ENCODE results near the gene CEPT1. TPM values are rescaled to one million over a fixed set of nuclear protein-coding genes. Genes with fewer than 3 reads are reported as not detected.

CEPT1 gene
- total and polyA plus RNA-seq, 2 of the 4 experiments (the other 2 are of a cell fraction), result 13.3 to 27.4 TPM

GRCh38 chr1:111222308-111223125 lies 82.5 kb downstream of the CEPT1 start (continued):
- TF ChIP-seq ELK1 (IDR thresholded peaks at IDR 0.05; ENCODE audit: borderline replicate concordance, low read depth, low read length), result no peak

GRCh38 chr1:111223126-111223685 lies 83.2 kb downstream of the CEPT1 start:
- no peak overlapping the region for H3K18ac ChIP-seq (ENCODE audit: low read depth, low read length)
- no peak overlapping the region for H4K91ac ChIP-seq (ENCODE audit: insufficient read depth, low read depth, low read length)
- no peak overlapping the region for H3K9ac ChIP-seq (ENCODE audit: low read depth, low read length)
- no peak overlapping the region for H3K27ac ChIP-seq (ENCODE audit: insufficient read depth, low read length)
- no peaks in the 10 kb centered on the region for H3K79me1 ChIP-seq (ENCODE audit: low read depth in 1 of 2, low read length in 2 of 2)
- no peak overlapping the region for H2BK5ac ChIP-seq (ENCODE audit: low read depth, low read length, poor library complexity, severe bottlenecking)
- peak overlapping the region; percentile 83 for H2AFZ ChIP-seq (replicated peaks; ENCODE audit: low read length, poor library complexity)
- no peak overlapping the region for H2AK5ac ChIP-seq (ENCODE audit: low read depth, low read length)
- no peak overlapping the region for H3K4me2 ChIP-seq (ENCODE audit: low read depth, low read length)
- H2BK15ac ChIP-seq (ENCODE audit: low read depth, low read length), result no peak overlapping the region
- in situ Hi-C loops (cut with MboI; ENCODE audit: low sequenced_read_pairs) (loop anchor here (5.0 to 10.0 kb wide), 4 partner anchors 112 to 542 kb away; no protein-coding TSS in a partner anchor), dilution Hi-C loops (cut with HindIII; ENCODE audit: low sequenced_read_pairs, unreplicated experiment) (no loop called here), intact Hi-C loops (cut with micrococcal nuclease) (loop anchor here (1.0 to 10.0 kb wide), 5 partner anchors 84 to 544 kb away; no protein-coding TSS in a partner anchor)
- no peaks in the 10 kb centered on the region for H3K9me1 ChIP-seq (ENCODE audit: insufficient read depth, low read length)
- CTCF ChIA-PET, result interaction anchor here (0.9 to 2.0 kb wide), 7 partner anchors 9 to 216 kb away, joined by 3 to 7 read pairs (median 5); no protein-coding TSS in a partner anchor
- H3K23ac ChIP-seq (ENCODE audit: low read depth, low read length), result no peak overlapping the region
- H2AK9ac ChIP-seq (replicated peaks; ENCODE audit: low read depth, low read length, poor library complexity), result peak overlapping the region; percentile 77
- H3K4ac ChIP-seq (ENCODE audit: low read depth, low read length), result no peak overlapping the region
- H3K4me3 ChIP-seq (ENCODE audit: insufficient read depth, low read depth, low read length), result no peak overlapping the region
- no peak overlapping the region for H4K5ac ChIP-seq (ENCODE audit: low read depth, low read length)
- H3K36me3 ChIP-seq (ENCODE audit: control insufficient read depth, insufficient read depth, low read length), result no peaks in the 10 kb centered on the region
- no peaks in the 10 kb centered on the region for H3K27me3 ChIP-seq (ENCODE audit: control insufficient read depth, insufficient read depth, low read length)
- 80% methylated on average over 5 of the region's 6 CpGs; no CpG with 5 or more reads in 1 of the 2 experiments for WGBS, 2 experiments (ENCODE audit: extremely low coverage in 2 of 2, insufficient read length in 1 of 2)
- H2BK20ac ChIP-seq (ENCODE audit: low read depth, low read length), result no peak overlapping the region
- H3K56ac ChIP-seq (ENCODE audit: extremely low read depth, insufficient read depth, low read length), result no peak overlapping the region
- H4K20me1 ChIP-seq (ENCODE audit: insufficient read depth, low read length), result no peaks in the 10 kb centered on the region
- no peak for ATAC-seq (ENCODE audit: low read depth)
- H3K9me3 ChIP-seq (ENCODE audit: control insufficient read depth, insufficient read depth, low read length), result no peaks in the 10 kb centered on the region
- peak overlapping the region; percentile 40; the same call in 1 of the 2 replicates for H3K14ac ChIP-seq (replicated peaks; ENCODE audit: low read depth, low read length)
- POLR2A ChIA-PET (ENCODE audit: unreplicated experiment), result no interaction called here
- peaks cover 14% of the 10 kb centered on the region for H3K4me1 ChIP-seq (ENCODE audit: control insufficient read depth, insufficient read depth, low read length)
- H2BK120ac ChIP-seq (ENCODE audit: low read depth, low read length), result no peak overlapping the region
- no peak for DNase-seq
- TF ChIP-seq CHD1 (IDR thresholded peaks at IDR 0.05; ENCODE audit: low read depth, low read length) (no peak), NFE2L2 (IDR thresholded peaks at IDR 0.05; ENCODE audit: low read depth, low read length) (no peak), RAD21 (IDR thresholded peaks at IDR 0.05; ENCODE audit: low read length) (no peak), ELK1 (IDR thresholded peaks at IDR 0.05; ENCODE audit: borderline replicate concordance, low read depth, low read length) (no peak), RFX5 (IDR thresholded peaks at IDR 0.05; ENCODE audit: low read depth, low read length) (no peak), USF2 (IDR thresholded peaks at IDR 0.05; ENCODE audit: low read depth, low read length) (no peak)
- no TSS peak for BruUV-seq (replicated peaks)
- no peak overlapping the region for H4K8ac ChIP-seq (ENCODE audit: low read depth in 2 of 2, low read length in 2 of 2)

Measured in IMR-90 (cell line).